Dendritic cell treated with granulocyte-macrophage colony-stimulating factor and Interleukin-4, amounts not matched to agents 40 ng/mL and 50 ng/mL, for 4 days (primary cell): ENCODE data around the gene KRT2.

Source experiments
- H3K27ac Mint-ChIP-seq: one replicate; pipeline ENCODE4 v1.8.0; 2022; ENCODE audit warnings: mild to moderate bottlenecking, mixed read lengths
- H3K27me3 Mint-ChIP-seq: one replicate; pipeline ENCODE4 v1.8.0; 2022; ENCODE audit warnings: mild to moderate bottlenecking, mixed read lengths
- H3K36me3 Mint-ChIP-seq: one replicate; pipeline ENCODE4 v1.8.0; 2022; ENCODE audit warnings: low read depth, mixed read lengths
- H3K4me1 Mint-ChIP-seq: one replicate; pipeline ENCODE4 v1.8.0; 2022; ENCODE audit warnings: low read depth, mixed read lengths
- H3K4me3 Mint-ChIP-seq: one replicate; pipeline ENCODE4 v1.8.0; 2022; ENCODE audit warnings: mild to moderate bottlenecking, moderate library complexity, mixed read lengths
- H3K9me3 Mint-ChIP-seq: one replicate; pipeline ENCODE4 v1.8.0; 2022; ENCODE audit warnings: mixed read lengths
- intact Hi-C: fragments of 100-400 bp; cut with micrococcal nuclease; formaldehyde crosslinking; loops from one replicate; pipeline ENCODE4 v1.15.0; 2022

Gene KRT2

DNA sequence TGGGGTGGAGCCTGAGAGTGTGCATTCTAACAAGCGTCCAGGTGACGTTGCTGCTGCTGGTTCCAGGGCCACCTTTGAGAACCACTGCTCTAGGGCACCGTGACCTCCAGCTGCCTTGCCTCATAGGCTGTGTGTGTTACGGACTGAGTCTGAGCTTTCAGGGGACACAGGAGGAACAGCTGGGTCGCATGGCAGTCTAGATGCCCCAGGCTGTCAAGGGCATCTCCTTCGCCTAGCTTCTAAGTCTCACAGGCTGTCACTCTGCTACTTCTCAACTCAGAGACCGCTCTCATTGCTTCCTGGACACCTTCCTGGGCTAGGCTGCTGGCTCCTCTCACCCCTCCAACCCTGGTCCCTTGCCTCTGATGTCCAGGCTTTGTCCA lies 34.6 kb downstream of the KRT2 start:
- no peak overlapping the region for H3K4me3 Mint-ChIP-seq
- intact Hi-C loops = no loop called here
- peaks cover 6% of the 10 kb centered on the region for H3K27me3 Mint-ChIP-seq
- H3K4me1 Mint-ChIP-seq = peaks cover 23% of the 10 kb centered on the region
- no peaks in the 10 kb centered on the region for H3K9me3 Mint-ChIP-seq
- no peak overlapping the region for H3K27ac Mint-ChIP-seq
- H3K36me3 Mint-ChIP-seq = no peaks in the 10 kb centered on the region

DNA sequence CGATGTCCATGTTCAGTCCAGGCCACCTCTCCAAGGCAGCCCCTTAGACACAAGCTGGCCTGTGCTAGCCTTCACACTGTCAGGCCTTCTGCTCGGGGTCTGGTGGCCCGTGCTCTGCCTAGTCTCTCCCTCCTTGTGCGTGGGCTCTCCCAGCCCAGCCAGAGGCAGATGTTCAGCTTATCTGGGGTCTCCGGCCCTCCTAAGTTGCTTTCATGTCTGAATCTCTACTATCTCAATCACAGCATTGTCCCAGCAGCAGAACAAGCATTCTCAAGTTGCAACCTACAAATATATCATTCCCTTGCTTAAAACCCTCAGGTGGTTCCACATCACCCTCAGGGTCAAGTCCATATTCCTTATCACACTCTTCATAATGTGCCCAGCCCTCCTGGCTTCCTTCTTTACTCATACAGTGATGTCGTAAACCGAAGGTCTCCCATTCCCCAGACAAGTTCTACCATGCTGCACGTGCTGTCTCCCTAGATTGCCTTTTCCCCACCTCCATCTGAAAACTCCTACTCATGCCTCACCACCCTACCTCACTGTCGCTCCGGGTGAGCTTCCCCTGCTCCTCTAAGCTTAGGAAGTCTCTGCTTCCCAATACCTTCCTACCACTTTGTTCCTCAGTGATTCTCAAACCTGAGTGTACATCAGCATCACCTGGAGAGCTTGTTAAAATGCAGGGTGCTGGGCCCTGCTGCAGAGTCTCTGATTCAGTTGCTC lies 35.2 kb downstream of the KRT2 start:
- H3K4me3 Mint-ChIP-seq = no peak overlapping the region
- H3K36me3 Mint-ChIP-seq = no peaks in the 10 kb centered on the region
- no peak overlapping the region for H3K27ac Mint-ChIP-seq
- peaks cover 23% of the 10 kb centered on the region for H3K4me1 Mint-ChIP-seq
- intact Hi-C loops = no loop called here
- no peaks in the 10 kb centered on the region for H3K9me3 Mint-ChIP-seq
- H3K27me3 Mint-ChIP-seq = peaks cover 6% of the 10 kb centered on the region

DNA sequence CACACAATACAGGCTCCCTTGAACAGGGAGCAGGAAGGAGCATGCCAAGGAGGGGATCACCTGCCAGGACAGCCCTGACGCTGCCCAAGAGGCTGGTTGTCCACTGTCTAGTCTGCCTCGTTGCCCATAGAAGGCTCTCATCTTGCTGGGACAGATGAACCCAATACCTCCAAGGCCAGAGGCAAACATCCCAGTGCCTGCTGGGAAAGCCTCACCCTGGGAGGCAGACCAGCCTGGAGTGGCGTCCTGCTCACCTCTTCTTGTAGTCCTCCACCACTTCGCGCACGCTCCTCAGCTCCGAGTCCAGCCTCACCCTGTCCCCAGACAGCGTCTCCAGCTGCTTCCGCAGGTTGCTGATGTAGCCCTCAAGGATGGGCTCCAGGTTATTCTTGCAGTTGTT lies 36.1 kb downstream of the KRT2 start:
- no peak overlapping the region for H3K27ac Mint-ChIP-seq
- no peaks in the 10 kb centered on the region for H3K36me3 Mint-ChIP-seq
- H3K27me3 Mint-ChIP-seq = peaks cover 7% of the 10 kb centered on the region
- H3K4me3 Mint-ChIP-seq = no peak overlapping the region
- intact Hi-C loops = no loop called here
- H3K4me1 Mint-ChIP-seq = peaks cover 23% of the 10 kb centered on the region
- H3K9me3 Mint-ChIP-seq = no peaks in the 10 kb centered on the region

DNA sequence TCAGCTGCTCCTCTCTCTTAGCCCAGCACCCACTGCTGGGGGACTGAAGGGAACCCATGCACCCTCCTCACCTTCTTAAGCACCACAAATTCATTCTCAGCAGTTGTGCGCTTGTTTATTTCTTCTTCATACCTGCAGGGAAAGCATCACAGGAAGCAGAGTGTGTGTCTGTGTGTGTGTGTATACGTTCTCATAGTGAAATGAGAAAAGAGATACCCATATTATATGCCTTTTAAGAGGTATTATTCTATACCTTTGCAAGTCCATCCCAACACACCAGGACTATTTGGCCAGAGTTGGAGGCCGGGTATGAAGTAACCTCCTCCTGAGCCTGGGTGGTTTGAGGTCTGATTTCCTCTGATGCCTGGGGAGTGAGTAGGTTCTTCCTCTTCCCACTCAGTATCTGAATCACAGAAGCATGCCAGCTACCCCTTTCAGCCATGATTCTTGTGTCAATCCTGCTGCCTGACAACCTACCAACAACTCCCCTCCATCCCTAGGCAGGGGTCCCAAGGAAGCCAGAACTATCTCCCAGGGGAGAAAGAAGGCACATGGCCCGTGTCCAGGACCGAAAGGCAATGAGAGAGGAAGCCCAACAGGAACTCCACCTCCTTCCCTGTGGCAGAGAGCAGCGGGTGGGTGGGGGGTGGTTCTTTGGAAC lies 36.7 kb downstream of the KRT2 start:
- Mint-ChIP-seq H3K27ac (no peak overlapping the region), H3K4me1 (peaks cover 23% of the 10 kb centered on the region), H3K36me3 (no peaks in the 10 kb centered on the region), H3K27me3 (peaks cover 12% of the 10 kb centered on the region), H3K4me3 (no peak overlapping the region), H3K9me3 (no peaks in the 10 kb centered on the region)
- intact Hi-C loops = no loop called here

DNA sequence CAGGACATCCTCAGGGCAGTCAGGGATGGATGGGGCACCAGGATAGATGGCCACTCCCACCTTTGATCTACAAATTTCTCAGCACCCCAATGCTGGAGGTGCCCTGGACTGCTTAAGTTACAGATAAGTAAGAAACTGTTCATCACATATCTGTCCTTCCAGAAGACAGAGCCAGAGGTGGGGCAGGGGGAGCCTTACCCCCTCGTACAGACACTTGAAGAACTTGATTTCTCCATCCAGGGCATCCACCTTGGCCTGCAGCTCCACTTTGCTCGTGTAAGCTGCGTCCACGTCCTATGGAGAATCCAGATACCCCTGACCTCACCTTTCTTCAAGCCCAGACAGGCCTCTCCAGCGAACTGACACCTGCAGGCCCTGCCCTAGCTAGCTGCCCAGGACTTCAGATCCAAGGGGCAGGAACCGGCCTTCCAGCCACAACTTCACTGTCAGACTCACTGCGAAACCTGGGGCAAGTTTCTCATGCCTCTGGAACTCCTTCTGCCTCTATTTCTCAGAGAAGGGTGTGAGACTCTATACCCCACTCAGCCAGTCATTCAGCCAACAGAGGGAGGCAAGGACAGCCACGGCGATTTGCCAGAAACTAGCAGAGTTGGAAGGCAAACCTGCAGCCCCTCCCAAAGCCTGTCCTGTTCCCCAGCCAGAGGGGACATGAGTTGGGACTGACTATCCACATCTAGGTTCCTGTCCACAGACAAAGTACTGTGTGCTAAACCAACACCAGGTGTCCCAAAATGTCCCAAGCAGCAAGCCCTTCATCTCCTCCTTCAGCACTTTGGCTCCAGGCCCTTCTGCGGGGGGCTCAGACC lies 37.4 kb downstream of the KRT2 start:
- Mint-ChIP-seq H3K27me3 (peaks cover 16% of the 10 kb centered on the region), H3K9me3 (no peaks in the 10 kb centered on the region), H3K4me3 (no peak overlapping the region), H3K36me3 (no peaks in the 10 kb centered on the region), H3K27ac (no peak overlapping the region), H3K4me1 (peaks cover 23% of the 10 kb centered on the region)
- intact Hi-C loops = no loop called here

DNA sequence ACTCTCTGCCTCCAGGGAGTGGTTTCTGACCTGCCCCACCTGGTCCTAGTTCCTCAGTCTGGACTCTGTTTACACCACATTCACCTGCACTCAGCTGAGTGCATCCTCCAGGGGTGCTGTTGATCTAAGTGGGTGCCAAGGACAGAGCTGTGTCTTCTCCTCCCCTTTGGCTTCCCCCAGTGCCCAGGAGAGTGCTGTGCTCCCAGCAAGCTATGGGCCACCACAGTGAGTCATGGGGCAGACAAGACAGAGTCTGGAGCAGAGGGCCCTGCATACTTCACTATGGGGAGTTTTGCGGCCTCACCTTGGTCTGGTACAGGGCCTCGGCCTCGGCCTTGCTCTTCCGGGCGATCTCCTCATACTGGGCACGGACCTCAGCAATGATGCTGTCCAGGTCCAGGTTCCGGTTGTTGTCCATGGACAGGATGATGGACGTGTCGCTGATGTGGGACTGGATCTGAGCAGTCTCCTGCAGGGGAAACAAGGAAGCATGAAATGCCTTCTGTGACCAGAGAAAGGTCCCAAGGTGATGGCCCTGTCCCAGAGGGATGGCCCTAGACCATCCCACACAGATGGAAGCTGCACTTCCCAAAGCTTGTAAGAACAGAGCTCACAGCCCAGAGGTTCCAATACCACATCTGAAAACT lies 38.5 kb downstream of the KRT2 start:
- H3K4me3 Mint-ChIP-seq = no peak overlapping the region
- H3K27ac Mint-ChIP-seq = no peak overlapping the region
- no peaks in the 10 kb centered on the region for H3K9me3 Mint-ChIP-seq
- H3K27me3 Mint-ChIP-seq = peaks cover 25% of the 10 kb centered on the region
- H3K4me1 Mint-ChIP-seq = peaks cover 23% of the 10 kb centered on the region
- intact Hi-C loops = no loop called here
- no peaks in the 10 kb centered on the region for H3K36me3 Mint-ChIP-seq

DNA sequence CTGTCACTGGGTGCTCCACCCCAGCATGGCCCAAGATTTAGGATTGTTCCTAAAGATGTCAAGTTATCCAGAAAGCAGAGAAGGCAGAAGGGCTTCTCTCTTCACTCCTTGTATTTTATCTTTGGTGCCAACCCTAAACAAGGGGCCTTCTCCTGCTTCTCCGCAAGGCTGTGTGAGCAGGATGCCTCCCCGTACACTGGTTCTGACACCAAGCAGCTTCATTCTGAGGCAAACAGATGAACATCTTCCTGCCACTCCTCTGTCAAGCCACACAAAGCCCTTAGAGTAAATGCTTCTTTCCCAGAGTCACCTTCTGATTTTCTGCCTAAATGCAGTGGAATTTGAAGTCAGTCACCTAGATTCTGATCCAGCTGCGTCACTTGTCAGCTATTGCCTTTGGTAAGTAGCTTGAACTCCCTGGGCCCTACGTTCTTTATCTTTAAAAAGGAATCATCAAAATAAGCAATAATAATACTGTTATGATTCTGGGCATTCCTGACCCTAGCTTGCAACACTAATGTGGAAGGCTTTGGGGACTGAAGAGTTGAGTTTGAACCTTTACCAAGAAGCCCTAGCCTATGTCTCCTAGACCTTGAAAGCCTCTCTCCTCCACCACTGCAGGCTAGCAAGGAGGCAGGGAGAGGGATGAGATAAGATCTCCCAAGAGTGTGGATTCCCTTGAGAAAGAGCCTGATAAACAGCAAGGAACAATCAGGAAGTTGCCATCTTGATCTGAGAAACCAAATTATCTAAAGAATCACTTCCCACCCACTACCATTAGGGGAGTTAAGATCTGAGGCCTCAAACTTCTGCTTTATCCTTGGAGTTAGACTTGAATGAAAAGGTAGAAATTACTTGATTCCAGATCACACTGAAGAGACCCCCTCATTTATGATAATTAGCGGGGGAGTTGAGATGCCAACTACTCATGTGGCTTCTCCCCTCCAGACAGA lies 39.3 kb downstream of the KRT2 start:
- H3K27me3 Mint-ChIP-seq = peaks cover 29% of the 10 kb centered on the region
- H3K27ac Mint-ChIP-seq = no peak overlapping the region
- H3K4me1 Mint-ChIP-seq = peaks cover 23% of the 10 kb centered on the region

DNA sequence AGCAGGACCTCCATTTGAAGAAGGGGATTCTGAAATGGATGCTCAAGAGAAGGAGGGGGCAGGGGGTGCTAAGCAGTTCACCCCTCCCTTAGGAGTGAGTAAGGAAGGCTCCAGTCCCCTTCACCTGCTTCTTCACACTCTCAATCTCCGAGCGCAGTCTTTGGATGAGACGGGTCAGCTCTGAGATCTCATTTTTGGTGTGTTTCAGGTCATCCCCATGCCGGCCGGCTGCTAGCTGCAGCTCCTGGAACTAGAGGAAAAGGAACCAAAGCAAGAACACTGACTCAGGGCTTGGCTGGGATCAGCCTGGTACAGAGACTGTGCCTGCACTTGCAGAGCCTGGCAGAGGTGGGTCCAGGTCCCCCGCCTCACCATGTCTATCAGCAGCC lies 40.9 kb downstream of the KRT2 start:
- H3K9me3 Mint-ChIP-seq = no peaks in the 10 kb centered on the region
- no peak overlapping the region for H3K27ac Mint-ChIP-seq
- no peak overlapping the region for H3K4me3 Mint-ChIP-seq
- intact Hi-C loops = no loop called here
- H3K4me1 Mint-ChIP-seq = peaks cover 19% of the 10 kb centered on the region
- peaks cover 26% of the 10 kb centered on the region for H3K27me3 Mint-ChIP-seq
- no peaks in the 10 kb centered on the region for H3K36me3 Mint-ChIP-seq

More for the DNA sequence above, 39.3 kb downstream of the KRT2 start:
- intact Hi-C loops = no loop called here
- no peaks in the 10 kb centered on the region for H3K9me3 Mint-ChIP-seq
- no peaks in the 10 kb centered on the region for H3K36me3 Mint-ChIP-seq
- H3K4me3 Mint-ChIP-seq = no peak overlapping the region

DNA sequence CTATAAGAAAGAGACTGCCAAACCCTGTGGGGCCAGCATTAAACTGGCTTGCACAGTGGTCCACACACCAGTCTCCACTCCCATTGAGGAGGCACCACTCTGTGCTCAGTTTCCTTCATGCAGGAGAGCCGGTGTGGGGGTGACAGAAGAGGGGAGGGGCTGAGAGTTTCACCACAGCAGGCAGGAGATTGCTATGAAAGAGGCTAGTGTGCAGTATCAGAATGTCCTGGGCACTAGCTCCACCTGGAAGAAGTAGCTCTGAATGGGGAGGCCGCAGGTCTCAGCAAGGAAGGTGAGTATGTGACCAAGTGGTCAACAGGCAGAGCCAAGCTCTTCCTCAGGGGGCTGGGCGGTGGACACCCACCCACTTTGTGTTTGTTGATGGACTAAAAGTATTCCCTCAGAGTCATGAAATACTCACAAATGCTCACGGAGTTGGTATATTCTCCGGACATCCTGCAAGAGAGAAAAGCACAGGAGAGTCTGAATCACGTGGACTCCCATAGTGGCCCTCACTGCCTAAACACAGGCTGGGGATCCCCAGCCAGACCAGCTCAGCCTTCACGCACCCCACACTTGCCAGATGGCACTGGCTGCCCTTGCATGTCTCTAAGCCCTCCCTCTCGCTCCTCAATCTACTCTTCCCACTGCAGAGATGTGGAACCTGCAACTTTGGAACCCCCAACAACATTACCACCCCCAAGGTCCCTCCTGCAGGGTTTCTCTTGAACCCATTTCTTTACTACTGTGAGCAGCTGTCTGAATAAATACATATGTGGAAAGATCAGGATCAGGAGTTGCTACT lies 43.0 kb downstream of the KRT2 start:
- Mint-ChIP-seq H3K4me1 (peaks cover 3% of the 10 kb centered on the region), H3K27me3 (peaks cover 27% of the 10 kb centered on the region), H3K36me3 (no peaks in the 10 kb centered on the region), H3K27ac (no peak overlapping the region), H3K4me3 (no peak overlapping the region), H3K9me3 (no peaks in the 10 kb centered on the region)
- intact Hi-C loops = no loop called here

DNA sequence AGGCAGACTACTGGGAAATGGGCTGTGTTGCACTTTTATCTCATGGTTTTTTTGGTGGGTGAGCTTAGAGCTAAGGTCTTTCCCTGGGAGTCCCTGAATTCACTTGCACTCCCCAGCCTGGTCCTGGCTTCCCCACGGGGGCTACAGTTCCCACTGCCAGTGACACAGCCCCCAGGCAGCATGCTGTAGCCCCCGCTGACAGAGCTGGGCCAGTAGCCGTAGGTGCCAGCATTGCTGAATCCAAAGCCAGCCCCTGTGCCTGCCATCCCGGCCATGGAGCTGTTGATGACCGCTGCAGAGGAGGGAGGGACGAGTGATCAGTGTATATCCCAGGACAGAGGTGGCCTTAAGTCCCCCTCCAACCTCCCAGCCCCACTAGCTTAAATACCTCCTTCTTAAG lies 43.9 kb downstream of the KRT2 start:
- no peaks in the 10 kb centered on the region for H3K9me3 Mint-ChIP-seq
- no peaks in the 10 kb centered on the region for H3K36me3 Mint-ChIP-seq
- H3K4me1 Mint-ChIP-seq = no peaks in the 10 kb centered on the region
- no peak overlapping the region for H3K27ac Mint-ChIP-seq
- intact Hi-C loops = no loop called here
- no peak overlapping the region for H3K4me3 Mint-ChIP-seq
- H3K27me3 Mint-ChIP-seq = peaks cover 27% of the 10 kb centered on the region

DNA sequence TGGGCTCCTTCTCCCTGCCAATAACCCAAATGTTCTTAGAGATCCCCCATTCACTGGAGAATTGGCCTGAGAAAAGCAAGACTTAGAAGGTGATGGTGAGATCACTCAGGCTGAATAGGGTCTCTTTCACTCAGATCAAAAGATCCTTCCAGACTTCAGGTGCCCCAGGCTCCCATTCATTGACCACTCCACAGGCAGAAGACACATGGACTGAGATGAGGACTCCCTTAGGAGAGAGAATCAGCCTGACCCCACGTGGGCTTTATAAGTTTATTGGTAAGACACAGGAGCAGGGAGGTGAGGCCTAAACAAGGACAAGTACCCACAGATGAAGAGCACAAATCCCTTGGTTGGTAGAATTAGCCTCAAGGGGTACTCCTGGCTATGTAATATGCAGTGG lies 44.7 kb downstream of the KRT2 start:
- H3K4me1 Mint-ChIP-seq = no peaks in the 10 kb centered on the region
- H3K4me3 Mint-ChIP-seq = no peak overlapping the region
- H3K9me3 Mint-ChIP-seq = no peaks in the 10 kb centered on the region
- H3K36me3 Mint-ChIP-seq = no peaks in the 10 kb centered on the region
- no peak overlapping the region for H3K27ac Mint-ChIP-seq
- intact Hi-C loops = no loop called here
- H3K27me3 Mint-ChIP-seq = peaks cover 33% of the 10 kb centered on the region

DNA sequence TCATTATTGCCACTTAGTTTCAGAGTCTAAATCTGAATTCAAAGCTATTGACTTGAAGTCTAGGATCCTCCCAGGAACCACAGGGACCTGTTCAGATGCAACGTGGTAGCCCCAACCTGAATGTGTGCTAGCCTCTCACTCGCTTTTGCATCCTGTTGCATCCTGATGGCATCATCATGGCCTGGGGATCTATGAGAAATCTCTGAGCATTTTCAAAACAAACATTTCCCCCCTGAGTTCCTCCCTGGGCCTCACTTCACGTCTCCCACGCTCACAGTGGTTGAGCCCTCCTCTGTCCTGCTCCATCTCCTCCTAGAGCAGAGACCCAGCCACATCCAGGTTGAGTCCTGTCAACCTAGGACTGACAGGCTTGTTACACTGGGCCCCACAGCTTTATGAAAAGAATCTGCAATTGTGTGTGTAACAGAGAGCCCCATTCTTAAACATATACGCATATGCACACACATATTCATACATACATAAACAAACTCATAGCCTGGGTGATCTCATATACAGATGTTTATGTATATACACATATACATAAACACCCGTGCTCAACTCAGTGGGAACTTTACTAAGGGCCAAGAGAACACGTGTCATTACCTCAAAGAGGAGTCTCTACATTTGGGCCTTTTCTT lies 45.3 kb downstream of the KRT2 start:
- H3K27ac Mint-ChIP-seq = no peak overlapping the region
- H3K27me3 Mint-ChIP-seq = peaks cover 38% of the 10 kb centered on the region
- no peak overlapping the region for H3K4me3 Mint-ChIP-seq
- no peaks in the 10 kb centered on the region for H3K36me3 Mint-ChIP-seq
- no peaks in the 10 kb centered on the region for H3K9me3 Mint-ChIP-seq
- intact Hi-C loops = no loop called here
- H3K4me1 Mint-ChIP-seq = no peaks in the 10 kb centered on the region
